NCI-H187 treated with DMSO at 0.1 percent for 48 hours (cell line): ENCODE results near the gene POC1A.

ENCODE experiments used
- DNase-seq: peaks from one replicate; lab custom pipeline; 2025; lab: John Stamatoyannopoulos, UW

The POC1A gene

DNA sequence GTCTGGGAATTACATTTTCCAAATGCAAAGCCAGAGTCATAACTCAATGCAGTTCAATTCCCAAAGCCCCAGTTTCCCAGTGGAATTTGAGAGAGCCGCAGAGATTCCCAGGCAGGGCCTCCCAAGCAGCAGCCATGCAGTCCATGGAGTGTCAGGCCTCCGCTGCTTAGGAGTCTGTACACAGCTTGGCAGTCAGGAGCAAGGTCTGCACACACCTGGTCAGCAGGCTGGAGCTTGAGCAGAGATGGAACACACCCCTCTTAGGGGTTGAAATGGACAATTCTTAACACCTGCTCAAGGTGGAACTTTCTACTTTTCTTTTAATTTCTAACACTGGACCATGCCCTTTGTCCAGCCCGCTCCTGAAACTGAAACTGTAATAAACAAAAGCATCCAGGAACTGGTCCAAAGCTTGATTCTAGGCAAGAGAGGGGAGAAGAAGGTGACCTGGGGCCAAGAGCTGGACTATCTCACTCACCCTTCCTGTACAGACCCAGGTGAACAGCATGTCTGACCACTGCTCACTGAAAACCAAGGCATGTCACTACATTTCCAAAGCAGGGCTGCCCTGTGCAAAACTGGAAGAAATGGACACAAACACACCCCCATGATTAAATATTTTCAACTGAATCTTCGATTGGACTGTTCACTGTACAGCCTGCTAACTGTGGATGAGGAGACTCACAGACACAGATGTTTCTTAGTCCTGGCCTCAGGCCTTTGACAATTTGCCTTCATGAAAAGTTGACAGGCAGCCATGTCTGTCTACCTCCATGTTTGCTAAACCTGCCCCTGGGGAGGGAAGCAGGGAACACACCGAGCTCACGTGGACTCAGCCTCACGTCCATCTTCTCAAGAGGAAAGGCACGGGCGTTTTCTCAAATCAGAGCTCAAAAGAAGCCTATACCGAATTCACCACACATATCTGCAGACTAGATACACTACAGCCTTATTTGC lies 49.3 kb downstream of the POC1A start:
- no peak for DNase-seq

DNA sequence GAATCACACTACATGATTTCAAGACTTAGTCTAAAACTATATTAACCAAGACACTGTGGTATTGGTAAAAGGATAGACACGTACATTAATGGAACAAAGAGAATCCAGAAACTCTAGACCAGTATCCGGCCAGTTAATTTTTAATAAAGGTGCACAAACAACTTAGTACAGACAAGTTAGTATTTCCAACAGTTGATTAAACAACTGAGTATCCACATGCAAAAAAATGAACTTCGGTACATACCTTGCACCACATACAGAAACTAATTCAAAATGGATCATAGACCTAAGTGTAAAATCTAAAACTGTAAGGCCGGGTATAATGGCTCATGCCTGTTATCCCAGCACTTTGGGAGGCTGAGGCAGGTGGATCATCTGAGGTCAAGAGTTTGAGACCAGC lies 51.3 kb downstream of the POC1A start:
- no peak for DNase-seq

DNA sequence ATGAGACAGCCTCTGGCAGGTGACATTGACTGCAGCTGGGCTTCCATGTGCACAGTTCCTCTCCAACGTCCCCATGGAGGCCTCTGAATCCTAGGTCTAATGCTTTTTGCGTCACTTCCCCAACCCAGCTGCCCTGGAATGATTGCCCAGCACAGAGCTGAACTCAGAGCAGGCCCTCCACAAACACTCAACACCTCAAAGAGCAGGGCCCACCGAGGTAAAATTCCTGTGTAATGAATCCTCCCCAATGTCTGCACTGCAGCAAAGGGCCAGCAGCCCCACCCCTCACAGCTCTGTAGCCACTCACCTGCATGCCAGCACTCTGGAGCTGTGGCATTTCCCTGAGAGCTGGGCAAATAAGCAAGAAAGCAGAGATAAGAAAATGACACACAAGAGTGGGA lies 55.2 kb downstream of the POC1A start:
- no peak for DNase-seq

DNA sequence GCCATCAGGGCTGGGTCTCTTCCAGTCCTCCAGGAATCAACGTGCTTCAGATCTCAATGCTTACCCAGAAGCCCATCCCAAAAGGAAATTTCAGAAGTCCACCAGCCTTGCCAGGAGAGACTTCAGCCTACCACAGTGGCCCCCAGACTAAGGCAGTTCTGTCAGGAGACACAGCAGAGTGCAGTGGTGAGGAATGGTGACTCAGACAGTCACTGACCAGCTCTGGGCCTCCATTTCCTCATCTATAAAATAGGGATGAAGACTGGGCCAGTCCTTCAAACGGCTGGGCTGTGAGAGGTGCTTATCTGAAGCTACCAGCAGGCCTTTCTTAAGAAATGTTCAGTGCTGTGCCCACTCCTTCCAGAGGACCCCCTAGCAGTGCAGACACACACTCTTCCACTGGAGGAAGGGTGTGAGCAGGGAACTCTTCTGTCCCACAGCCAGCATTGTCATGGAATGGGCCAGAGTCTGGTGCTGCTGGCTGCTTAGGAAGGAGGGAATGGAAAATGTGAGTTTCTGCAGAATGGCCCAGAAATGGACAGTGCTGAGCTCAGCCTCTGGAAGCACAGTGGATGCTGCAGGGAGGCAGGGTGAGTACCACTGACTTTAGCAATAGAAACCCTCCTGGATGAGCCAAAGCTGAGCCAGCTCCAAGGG lies 56.2 kb downstream of the POC1A start:
- no peak for DNase-seq

DNA sequence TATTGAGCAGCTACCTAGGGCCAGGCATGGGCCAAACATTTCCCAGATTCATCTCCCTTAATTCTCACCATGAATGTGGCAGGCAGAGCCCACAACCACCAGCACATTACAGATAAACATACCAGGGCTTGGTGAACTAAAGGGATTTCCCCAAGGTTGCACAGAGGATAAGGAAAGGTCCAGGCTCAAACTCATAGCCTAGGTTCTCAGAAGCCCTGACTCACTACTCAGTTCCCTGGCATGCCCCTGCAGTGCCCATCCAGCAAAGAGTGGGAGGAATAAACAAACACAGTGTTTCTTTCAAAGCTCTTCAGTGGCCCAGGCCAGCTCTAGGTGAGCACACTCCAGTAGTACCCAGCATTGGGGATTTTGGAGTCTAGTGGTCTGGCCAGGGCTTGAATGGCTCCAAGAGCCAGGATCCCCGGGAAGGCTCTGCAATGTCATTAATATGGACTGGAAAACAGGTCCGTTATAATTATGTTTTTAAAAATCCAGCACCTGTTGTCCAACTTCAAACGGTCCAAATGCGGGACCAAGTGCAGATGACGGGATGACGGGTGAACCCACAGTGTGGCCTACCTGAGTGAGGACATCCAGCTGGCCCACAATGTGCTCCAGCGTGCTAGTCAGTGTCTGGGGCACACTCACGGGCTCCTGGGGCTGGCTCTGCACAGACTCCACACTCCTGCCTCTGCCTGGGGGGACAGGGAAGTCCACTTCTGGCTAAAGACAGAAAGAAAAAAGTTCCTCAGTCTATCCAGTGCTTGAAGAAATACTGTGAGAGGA lies 58.0 kb downstream of the POC1A start:
- DNase-seq, result no peak

DNA sequence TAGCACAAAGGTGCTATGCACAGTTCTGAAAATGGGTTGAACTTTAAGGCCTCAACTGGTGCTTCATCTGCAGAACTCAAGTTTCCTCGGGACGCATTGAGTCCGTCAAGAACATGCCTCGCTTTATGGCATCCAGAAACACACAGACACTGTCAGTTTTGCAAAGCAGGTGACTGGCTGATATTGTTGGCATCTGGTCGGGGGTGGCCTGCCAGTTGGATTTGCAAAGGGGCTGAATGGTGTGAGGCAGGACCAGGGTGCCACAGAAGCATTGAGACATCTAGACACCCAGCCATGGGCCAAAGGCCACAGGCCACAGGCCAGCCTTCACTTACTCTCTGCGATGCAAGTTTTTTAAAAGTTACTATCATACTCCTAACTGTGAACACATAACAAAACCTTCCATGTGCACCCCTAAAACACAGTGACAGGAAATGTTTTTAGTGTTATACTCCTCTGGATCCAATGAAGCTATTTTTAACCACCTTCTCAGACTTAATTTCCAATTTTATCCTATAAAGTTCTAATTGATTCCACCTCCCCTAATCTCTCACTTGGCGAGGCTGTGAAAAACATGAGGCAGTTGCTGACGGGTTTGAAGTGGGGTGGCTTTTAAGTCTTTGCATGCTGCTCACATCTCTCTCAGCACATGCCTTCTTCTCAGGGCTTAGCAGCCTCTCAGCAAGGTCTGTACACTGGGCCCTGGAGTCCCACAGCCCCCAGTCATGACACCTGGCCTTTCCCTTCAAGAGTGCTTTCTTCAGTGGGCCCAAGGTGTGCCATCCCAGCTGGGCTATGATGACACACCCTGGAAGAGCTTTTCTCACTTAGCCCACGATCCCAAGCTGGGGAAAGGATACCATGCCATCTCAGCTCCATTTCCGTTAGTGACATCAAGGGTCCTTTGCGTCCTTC lies 59.4 kb downstream of the POC1A start:
- no peak for DNase-seq

DNA sequence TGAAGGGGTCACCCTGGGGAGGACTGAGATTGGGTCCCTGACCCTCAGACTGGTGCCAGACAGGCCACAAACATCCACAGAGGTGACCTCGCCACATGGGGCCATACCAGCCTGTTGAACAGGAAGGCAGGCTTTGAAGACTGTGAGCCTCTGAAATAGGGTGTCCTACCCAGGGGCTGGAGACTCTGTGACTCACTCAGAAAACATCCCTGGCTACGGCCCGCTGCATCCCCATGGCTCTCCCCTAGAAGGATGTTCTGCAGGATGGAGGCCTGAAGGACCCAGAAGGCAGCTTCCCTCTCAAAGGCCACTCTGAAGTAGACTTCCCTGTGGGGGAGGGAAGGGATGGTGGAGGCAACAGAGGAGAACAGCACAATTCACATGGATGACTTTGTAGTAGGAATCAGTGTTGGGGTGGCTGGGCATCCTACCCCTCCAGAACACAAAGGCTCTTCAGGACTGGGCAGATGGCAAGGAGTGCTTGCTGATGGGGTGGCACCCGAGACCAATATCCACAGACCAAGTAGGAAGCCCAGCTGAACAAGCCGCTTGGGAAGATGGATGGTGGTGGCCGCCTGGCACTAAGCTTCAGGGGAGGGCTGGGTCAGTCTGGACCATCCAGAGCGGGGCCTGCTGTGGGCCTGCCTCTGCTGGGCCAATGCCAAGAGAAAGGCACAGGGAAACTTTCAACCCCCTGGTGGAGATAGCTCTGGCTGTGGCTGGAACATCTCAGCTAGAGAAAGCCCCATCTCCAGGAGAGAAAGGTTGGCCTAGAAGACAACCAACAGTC lies 60.3 kb downstream of the POC1A start:
- no peak for DNase-seq

DNA sequence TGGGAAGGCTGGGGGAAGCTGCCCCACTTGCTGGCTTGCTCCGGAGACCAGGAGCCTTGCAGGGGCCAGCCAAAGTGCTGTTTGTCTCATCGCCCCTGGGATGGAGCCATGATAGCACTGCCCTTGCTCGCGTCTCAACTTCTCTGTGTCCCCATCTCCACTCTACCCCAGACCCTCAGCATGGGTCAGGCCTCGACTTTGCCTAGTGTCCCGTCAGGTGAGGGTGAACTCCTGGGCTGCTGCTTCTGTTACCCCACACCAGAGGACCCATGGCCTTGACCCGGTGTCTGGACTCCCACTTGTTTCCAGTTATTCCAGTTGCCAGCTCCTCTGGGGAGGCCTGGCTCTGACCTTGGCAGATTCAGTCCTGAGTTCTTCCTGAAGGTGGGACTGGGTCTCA lies 61.3 kb downstream of the POC1A start:
- no peak for DNase-seq

DNA sequence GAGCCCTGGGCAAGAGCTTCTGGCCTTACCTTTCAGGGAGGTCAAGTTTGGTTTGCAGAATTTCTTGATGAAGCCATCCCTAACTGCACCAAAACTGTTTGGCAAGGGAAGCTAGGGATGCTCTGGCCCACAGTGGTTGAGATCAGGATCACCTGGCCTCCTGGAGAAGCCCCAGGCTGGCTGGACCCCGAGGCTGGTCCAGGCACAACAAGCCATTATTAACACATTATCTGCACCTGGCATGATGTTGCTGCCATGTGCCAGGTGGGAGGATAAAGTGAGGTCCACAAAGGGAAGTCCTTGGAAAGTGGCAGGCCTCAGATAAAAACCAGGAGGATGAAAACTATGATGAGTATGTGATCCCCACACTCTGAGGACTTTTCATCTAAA lies 62.0 kb downstream of the POC1A start:
- no peak for DNase-seq

DNA sequence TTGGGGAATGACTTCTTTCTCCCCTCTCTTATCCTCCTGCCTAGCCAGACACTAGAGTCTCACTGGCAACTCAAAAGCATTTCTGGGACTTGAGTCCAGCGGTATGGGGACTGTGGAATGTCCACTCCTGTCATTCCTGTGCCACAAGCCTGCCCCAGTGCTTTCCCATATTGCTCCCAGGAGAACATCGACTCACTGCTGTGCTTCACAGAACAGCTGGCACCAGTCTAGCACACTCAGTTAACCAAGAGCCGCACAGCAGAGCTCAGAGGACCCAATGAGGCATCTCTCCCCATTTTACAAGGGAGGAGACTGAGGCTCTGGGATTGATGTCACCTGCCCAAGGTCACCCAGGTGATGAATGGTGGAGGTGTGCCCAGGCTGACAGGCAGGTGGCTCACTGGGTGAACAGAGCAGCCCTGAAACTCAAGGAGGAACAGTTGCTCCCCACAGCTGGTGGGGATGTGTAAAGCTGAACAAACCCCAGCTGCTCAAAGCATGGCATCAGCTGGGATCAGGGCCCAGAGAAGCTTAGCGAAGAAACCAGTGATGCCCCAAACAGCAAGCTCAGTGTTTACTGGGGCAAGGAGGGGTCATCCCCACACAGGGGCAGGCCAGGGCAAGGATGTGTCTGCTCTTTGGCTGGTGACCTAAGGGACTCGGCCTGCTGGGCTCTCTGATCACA lies 62.5 kb downstream of the POC1A start:
- DNase-seq, result no peak

DNA sequence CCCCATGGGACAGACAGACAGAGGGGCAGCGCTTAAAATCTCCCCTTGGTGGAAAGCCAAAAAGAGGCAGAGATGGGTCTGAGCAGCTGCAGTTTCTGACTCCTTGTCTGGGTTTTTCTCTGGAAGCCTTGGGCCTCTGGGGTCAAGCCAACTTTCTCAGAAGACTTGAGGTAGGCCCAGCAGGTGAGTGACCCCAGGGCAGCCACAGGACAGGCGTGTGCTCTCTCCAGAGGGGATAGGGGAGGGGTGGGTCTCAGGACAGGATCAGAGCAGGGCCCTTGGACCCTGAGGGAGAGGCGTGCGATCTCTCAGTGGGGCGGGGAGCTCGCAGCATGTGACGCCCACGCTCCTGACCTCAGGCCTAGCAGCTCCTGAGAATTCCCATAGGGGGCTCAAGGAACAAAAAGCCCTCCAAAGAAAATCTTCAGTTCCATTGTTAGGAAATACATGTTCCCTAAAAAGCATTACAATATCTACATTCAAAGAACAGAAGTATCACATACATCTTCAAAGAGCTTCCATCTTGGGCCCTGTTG lies 63.2 kb downstream of the POC1A start:
- DNase-seq, result no peak

DNA sequence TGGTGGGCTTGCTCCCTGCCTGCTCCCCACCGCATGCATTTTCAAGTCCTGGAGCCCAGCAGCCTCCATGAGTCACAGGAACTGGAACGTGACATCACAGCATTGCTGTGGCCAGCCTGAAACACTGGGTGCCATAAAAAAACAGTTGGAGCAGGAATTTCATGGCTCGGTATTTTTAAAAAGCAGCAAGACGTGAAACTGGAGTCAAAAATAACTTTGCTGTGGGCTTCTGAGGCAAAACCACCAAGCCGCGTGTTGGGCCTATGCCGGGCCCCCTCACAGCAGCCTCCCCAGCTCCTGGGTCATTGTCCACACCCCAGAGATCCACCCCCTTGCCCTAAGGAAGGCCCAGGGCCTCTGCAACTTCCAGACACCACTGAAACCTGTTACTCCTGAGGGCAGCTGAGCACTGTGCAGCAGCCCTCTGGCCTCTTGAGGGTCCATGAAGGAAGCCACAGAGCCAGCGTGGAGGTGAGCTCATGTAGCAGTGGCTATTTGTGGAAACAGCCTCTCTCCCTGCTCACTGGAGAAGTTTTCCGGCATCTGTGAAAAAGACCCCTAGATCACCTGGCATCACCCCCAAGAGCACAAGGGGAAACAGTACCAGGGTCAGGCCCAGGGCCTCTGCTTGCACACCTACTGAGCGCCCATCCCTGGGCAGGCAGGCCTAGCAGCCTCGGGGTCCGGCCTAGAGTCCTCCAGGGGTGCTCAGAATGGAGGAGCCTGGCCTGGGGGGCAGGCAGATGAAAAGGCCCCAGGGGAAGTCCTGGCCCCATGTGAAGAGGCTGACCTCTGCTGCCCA lies 63.9 kb downstream of the POC1A start:
- DNase-seq, result no peak

DNA sequence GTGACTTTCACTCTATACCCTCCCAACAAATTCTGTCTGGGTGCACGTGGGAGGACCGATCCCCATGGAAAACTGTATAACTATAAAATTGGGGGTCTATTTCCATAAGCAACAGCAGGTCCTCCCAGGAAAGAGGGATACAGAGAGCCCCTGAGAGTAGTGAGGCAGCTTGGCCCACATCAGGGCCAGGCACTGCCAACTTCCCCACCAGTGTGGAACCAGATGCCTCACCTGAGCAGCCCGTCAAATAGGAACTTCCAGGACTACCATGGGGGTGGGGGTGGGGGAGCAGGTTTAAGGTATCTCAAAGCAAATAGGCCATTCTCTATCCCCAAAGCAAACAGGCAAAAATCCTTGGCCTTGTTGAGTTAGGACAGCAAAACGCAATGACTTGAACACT lies 64.5 kb downstream of the POC1A start:
- DNase-seq, result no peak

DNA sequence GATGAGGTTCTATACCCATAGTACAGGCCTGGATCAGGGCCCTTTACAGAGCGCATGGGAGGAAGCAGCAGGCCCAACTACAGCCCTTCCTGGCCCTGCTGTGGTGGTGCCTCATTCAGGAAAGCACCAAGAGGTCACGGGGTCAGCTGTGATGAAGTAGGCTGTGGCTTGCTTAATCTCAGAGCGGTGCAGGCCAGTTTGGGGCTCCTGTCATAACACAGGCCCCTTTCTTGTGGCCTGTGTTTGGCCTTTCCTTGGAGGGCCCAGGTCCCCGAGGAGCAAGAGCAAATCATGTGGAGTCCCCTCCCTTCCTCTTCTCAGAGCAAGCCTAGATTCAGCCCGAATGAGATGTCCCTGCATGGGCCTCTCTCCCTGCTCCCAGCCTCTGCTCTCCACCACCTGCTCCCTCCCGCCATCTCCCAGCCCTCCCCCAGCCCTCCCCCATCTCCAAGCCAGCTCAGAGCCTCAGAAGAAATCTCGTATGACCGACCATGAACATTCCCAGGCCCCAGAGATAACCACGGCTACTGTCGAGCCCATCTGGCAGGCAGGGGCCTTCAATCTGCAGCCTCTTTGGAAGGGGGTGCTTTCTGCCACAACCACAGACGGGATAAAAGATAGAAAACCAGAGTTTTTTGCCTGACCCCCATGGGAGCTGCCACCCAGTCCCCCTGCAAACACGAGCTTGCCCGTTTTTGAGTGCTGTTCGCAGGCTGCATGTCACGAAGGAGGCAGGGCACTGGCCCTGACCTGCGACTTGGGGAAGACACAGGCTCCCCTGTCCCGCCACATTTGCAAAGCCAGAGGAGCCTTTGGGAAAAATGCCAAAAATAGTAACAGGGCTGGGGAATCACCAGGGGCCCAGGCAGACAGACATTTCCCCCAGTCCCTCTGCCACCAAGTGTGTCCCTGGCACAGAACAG lies 65.5 kb downstream of the POC1A start:
- DNase-seq, result no peak

DNA sequence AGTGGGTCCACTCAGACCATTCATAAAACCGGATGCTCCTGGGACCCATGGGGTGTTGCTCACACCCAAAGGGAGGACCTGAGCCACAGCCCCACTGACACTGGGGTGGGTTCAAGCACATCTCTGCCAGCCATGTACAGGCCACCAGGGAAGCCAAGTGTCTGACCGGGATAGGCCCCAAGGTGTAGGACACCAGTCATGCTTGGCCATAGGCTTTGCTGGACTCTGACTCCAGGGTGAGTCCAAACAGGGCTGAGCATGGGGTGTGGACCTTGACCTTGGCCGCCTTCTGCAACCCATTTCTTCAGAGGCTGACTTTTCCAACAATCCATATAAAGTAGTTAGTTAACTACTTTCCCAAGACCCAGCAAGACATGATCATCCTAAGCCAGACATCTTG lies 66.5 kb downstream of the POC1A start:
- no peak for DNase-seq

DNA sequence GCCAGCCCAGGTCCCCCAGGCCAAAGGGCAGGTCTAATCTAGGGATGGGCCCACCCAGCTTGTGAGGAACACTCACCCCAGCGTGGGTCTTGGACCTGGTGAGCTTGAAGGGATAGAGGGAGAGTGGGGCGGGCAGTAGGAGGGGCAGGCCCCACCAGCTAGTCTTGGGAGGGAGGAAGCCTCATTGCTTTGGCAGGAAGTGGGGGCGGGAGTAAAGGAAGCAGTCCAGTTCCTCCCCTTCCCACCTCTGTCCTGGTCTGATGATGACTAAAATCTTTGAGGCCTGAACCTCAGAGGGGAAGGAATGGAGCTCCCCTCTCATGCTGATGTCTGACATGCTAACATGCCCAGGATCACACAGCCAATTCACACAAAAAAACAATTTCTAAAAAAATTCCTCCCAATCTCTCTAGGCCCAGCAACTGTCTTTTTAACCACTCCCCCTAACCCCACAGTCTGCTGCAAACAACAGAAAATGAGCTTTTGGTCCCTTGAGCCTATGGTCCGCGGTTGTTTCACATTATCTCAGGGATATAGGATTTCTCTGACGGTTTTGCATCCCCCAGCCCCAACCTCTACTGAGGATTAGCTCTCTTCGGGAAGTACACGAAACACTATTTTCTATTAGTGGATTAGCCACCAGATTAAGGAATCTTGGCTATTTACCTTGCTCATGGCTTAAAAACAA lies 67.1 kb downstream of the POC1A start:
- DNase-seq, result no peak

DNA sequence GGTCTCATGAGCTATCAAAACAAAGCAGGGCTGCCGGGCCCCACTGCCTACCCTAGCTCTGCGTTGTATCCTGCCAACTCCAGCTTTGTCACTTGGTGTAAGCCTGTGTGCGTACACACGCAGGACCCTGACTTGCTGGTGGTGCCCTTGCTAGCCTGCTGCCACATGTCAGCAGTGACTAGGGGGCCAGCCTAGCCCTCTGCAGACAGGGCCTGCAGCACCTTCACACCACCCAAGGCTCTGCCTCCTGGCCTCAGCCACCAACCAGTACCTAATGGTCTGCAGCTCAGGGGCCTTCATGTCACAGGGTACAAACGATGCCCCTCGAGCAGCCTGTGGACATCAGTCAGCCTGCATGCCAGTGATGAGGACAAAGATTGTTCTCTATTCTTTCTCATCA lies 67.8 kb downstream of the POC1A start:
- no peak for DNase-seq
